ENCODE measurements around the gene DIPK1B. TPM values are rescaled to one million over a fixed set of nuclear protein-coding genes. Genes with fewer than 3 reads are reported as not detected.

The DIPK1B gene
- polyA plus RNA-seq, 1 donor from 2014 or later, result 65.1 TPM

DNA sequence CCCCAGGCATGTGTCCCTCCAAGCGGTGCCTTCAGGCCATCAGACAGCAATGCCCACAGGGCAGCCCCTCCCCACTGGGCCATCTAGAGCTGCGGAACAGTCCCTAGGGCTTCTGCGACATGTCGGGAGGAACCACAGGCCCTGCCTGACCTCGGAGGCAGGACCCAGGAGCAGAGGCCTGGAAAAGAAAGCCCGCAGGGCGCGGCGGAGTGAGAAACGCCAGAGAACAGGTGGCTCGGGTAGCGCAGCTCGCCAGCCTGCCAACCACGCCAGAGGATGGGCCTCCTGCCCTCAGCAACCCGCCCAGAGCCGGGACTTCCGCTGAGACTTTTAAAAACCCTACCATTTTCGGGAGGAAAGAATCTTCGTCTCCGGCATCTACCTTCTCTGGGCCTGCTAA, 45.0 kb downstream of the DIPK1B start:
- no peak overlapping the region for H3K4me2 ChIP-seq (ENCODE audit: low read length)
- TF ChIP-seq TAF1 (IDR thresholded peaks at IDR 0.05; ENCODE audit: low read depth) (no peak), MXI1 (conservative IDR thresholded peaks at IDR 0.05; ENCODE audit: poor library complexity, severe bottlenecking) (no peak)
- no peaks in the 10 kb centered on the region for H3K9me2 ChIP-seq (ENCODE audit: insufficient read depth, low read length)
- H2AFZ ChIP-seq (ENCODE audit: low read depth, low read length), result no peak overlapping the region
- no peak overlapping the region for H3K4me3 ChIP-seq (ENCODE audit: low read length)
- H3F3A ChIP-seq (ENCODE audit: insufficient read depth, low read length, poor library complexity, severe bottlenecking), result no peaks in the 10 kb centered on the region
- no peaks in the 10 kb centered on the region for H3K27me3 ChIP-seq (ENCODE audit: insufficient read depth, low read depth, low read length)
- no peaks in the 10 kb centered on the region for H3K36me3 ChIP-seq (ENCODE audit: insufficient read depth, low read length)
- no peaks in the 10 kb centered on the region for H3K9me3 ChIP-seq (ENCODE audit: low read length)
- H3K9ac ChIP-seq (ENCODE audit: low read length), result no peak overlapping the region
- H4K20me1 ChIP-seq (ENCODE audit: insufficient read depth), result no peaks in the 10 kb centered on the region
- no peak overlapping the region for H3K27ac ChIP-seq (ENCODE audit: low read length)
- H3K79me2 ChIP-seq (replicated peaks; ENCODE audit: insufficient read depth, low read length), result no peaks in the 10 kb centered on the region

DNA sequence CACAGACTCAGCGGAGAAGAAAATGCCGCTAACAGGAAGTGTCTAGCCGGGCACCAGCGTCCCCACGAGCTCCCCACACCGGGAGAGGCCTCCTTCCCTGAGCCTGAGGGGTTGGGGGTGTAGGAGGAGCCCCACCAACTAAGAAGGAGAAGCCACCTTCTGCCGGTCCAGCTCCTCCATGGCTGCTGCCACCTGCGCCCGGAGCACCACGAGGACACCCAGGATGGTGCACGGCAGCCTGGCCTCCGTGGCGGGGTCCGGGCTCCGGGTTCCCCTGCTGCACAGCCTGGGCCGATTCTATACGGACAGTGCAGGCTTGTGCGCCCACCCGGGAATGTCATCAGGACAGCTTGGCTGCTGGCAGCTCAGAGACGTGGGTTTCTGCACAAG, 45.4 kb downstream of the DIPK1B start:
- Histone ChIP-seq H3K9me3 (ENCODE audit: low read length) (no peaks in the 10 kb centered on the region), H3K4me3 (ENCODE audit: low read length) (no peak overlapping the region), H3K27ac (ENCODE audit: low read length) (no peak overlapping the region), H3K9me2 (ENCODE audit: insufficient read depth, low read length) (no peaks in the 10 kb centered on the region), H4K20me1 (ENCODE audit: insufficient read depth) (no peaks in the 10 kb centered on the region), H3F3A (ENCODE audit: insufficient read depth, low read length, poor library complexity, severe bottlenecking) (no peaks in the 10 kb centered on the region), H3K79me2 (replicated peaks; ENCODE audit: insufficient read depth, low read length) (no peaks in the 10 kb centered on the region), H3K9ac (ENCODE audit: low read length) (no peak overlapping the region), H2AFZ (ENCODE audit: low read depth, low read length) (no peak overlapping the region), H3K27me3 (ENCODE audit: insufficient read depth, low read depth, low read length) (no peaks in the 10 kb centered on the region), H3K36me3 (ENCODE audit: insufficient read depth, low read length) (no peaks in the 10 kb centered on the region), H3K4me2 (ENCODE audit: low read length) (no peak overlapping the region)
- TF ChIP-seq MXI1 (conservative IDR thresholded peaks at IDR 0.05; ENCODE audit: poor library complexity, severe bottlenecking), result no peak
- TF ChIP-seq SMC3 (conservative IDR thresholded peaks at IDR 0.05; ENCODE audit: poor library complexity), result no peak

DNA sequence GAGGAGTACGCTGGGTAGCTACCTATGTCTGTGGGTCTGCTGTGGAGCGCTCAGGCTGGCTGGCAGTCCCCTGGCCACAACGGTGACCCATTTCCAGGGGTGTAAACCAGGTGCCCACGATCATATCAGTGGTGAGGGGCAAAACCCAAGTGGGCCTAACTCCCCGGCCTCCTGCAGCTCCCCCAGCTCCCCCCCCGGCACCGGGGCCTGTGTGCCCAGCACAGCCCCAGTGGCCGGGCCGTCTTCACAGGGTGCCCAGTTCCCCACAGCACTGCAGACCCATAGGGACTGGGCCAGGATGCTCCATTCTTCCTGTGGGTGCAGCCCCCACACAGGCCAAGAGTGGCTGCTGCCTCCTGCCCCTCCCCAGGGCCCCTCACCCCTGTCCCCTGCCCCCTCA, 46.6 kb downstream of the DIPK1B start:
- TF ChIP-seq MXI1 (conservative IDR thresholded peaks at IDR 0.05; ENCODE audit: poor library complexity, severe bottlenecking), result no peak
- no peaks in the 10 kb centered on the region for H3K36me3 ChIP-seq (ENCODE audit: insufficient read depth, low read length)
- H3K27ac ChIP-seq (ENCODE audit: low read length), result no peak overlapping the region
- H3K27me3 ChIP-seq (ENCODE audit: insufficient read depth, low read depth, low read length), result no peaks in the 10 kb centered on the region
- H3F3A ChIP-seq (ENCODE audit: insufficient read depth, low read length, poor library complexity, severe bottlenecking), result no peaks in the 10 kb centered on the region
- H3K9ac ChIP-seq (ENCODE audit: low read length), result no peak overlapping the region
- H2AFZ ChIP-seq (ENCODE audit: low read depth, low read length), result no peak overlapping the region
- H4K20me1 ChIP-seq (ENCODE audit: insufficient read depth), result no peaks in the 10 kb centered on the region
- H3K9me3 ChIP-seq (ENCODE audit: low read length), result no peaks in the 10 kb centered on the region
- no peak overlapping the region for H3K4me3 ChIP-seq (ENCODE audit: low read length)
- H3K9me2 ChIP-seq (ENCODE audit: insufficient read depth, low read length), result no peaks in the 10 kb centered on the region
- no peak overlapping the region for H3K4me2 ChIP-seq (ENCODE audit: low read length)
- no peaks in the 10 kb centered on the region for H3K79me2 ChIP-seq (replicated peaks; ENCODE audit: insufficient read depth, low read length)

DNA sequence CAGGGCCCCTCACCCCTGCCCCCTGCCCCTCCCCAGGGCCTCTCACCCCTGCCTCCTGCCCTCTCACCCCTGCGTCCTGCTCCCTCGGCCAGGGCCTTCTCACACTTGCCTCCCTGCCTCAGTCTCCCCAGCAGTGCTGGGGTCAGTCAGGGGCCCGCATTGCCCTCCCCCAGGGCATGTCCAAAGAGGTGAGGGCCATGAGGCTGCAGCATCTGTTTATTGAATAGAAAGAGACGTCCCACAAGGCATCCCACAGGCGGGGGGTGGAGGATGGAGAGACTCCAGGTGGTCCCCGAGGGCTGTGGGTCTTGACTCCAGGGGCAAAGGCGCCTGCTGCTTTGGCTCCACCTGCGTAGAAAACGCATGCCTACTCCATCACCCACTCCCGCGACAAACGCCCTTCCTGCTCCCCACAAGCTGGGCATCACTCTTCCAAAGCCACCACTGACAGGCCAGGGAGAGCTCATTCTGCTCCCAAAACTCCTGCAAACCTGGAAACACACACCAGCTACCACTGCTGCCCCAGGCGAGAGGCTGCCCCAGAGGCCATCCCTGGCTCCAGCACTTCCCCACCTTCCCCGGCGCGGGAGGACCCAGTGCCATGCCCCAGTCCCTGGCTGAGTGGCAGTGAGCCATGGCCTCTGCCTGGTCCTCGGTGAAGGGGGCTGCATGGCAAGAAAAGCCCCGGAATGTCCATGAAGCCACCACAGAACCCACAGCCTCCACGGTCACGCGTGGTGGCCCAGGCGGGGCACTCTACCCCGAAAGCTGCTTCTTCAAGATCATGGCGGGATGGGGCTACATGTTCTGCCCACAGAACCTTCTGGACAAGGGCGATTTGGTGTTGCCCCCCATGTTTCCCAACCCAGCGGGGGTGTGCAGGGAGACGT, 47.3 kb downstream of the DIPK1B start:
- no peaks in the 10 kb centered on the region for H3K9me3 ChIP-seq (ENCODE audit: low read length)

More for the DNA sequence above, 47.3 kb downstream of the DIPK1B start:
- H3F3A ChIP-seq (ENCODE audit: insufficient read depth, low read length, poor library complexity, severe bottlenecking), result no peaks in the 10 kb centered on the region
- no peak overlapping the region for H3K4me2 ChIP-seq (ENCODE audit: low read length)
- no peaks in the 10 kb centered on the region for H3K79me2 ChIP-seq (replicated peaks; ENCODE audit: insufficient read depth, low read length)
- H3K36me3 ChIP-seq (ENCODE audit: insufficient read depth, low read length), result no peaks in the 10 kb centered on the region
- no peak for TF ChIP-seq SMC3 (conservative IDR thresholded peaks at IDR 0.05; ENCODE audit: poor library complexity)
- no peak for TF ChIP-seq EP300 (conservative IDR thresholded peaks at IDR 0.05; ENCODE audit: poor library complexity, severe bottlenecking)
- TF ChIP-seq, protein P1, sequence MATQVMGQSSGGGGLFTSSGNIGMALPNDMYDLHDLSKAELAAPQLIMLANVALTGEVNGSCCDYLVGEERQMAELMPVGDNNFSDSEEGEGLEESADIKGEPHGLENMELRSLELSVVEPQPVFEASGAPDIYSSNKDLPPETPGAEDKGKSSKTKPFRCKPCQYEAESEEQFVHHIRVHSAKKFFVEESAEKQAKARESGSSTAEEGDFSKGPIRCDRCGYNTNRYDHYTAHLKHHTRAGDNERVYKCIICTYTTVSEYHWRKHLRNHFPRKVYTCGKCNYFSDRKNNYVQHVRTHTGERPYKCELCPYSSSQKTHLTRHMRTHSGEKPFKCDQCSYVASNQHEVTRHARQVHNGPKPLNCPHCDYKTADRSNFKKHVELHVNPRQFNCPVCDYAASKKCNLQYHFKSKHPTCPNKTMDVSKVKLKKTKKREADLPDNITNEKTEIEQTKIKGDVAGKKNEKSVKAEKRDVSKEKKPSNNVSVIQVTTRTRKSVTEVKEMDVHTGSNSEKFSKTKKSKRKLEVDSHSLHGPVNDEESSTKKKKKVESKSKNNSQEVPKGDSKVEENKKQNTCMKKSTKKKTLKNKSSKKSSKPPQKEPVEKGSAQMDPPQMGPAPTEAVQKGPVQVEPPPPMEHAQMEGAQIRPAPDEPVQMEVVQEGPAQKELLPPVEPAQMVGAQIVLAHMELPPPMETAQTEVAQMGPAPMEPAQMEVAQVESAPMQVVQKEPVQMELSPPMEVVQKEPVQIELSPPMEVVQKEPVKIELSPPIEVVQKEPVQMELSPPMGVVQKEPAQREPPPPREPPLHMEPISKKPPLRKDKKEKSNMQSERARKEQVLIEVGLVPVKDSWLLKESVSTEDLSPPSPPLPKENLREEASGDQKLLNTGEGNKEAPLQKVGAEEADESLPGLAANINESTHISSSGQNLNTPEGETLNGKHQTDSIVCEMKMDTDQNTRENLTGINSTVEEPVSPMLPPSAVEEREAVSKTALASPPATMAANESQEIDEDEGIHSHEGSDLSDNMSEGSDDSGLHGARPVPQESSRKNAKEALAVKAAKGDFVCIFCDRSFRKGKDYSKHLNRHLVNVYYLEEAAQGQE (IDR thresholded peaks at IDR 0.05; ENCODE audit: borderline replicate concordance), result no peak
- TF ChIP-seq TAF1 (IDR thresholded peaks at IDR 0.05; ENCODE audit: low read depth), result no peak
- TF ChIP-seq, protein P2, sequence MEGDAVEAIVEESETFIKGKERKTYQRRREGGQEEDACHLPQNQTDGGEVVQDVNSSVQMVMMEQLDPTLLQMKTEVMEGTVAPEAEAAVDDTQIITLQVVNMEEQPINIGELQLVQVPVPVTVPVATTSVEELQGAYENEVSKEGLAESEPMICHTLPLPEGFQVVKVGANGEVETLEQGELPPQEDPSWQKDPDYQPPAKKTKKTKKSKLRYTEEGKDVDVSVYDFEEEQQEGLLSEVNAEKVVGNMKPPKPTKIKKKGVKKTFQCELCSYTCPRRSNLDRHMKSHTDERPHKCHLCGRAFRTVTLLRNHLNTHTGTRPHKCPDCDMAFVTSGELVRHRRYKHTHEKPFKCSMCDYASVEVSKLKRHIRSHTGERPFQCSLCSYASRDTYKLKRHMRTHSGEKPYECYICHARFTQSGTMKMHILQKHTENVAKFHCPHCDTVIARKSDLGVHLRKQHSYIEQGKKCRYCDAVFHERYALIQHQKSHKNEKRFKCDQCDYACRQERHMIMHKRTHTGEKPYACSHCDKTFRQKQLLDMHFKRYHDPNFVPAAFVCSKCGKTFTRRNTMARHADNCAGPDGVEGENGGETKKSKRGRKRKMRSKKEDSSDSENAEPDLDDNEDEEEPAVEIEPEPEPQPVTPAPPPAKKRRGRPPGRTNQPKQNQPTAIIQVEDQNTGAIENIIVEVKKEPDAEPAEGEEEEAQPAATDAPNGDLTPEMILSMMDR (IDR thresholded peaks at IDR 0.05; ENCODE audit: poor library complexity, severe bottlenecking), result no peak
- no peak for TF ChIP-seq POLR2AphosphoS5 (IDR thresholded peaks at IDR 0.05)
- TF ChIP-seq RAD21 (conservative IDR thresholded peaks at IDR 0.05), result no peak
- TF ChIP-seq EZH2 (IDR thresholded peaks at IDR 0.05; ENCODE audit: borderline replicate concordance, insufficient read depth, low read length, poor library complexity, severe bottlenecking), result no peak
- no peak overlapping the region for H3K27ac ChIP-seq (ENCODE audit: low read length)
- H3K9me2 ChIP-seq (ENCODE audit: insufficient read depth, low read length), result no peaks in the 10 kb centered on the region
- H4K20me1 ChIP-seq (ENCODE audit: insufficient read depth), result no peaks in the 10 kb centered on the region
- no peaks in the 10 kb centered on the region for H3K27me3 ChIP-seq (ENCODE audit: insufficient read depth, low read depth, low read length)
- H3K4me3 ChIP-seq (ENCODE audit: low read length), result no peak overlapping the region
- H3K9ac ChIP-seq (ENCODE audit: low read length), result no peak overlapping the region
- no peak overlapping the region for H2AFZ ChIP-seq (ENCODE audit: low read depth, low read length)

Data from neural cell (in vitro differentiated cells).